Hepatocyte (in vitro differentiated cells): ENCODE data around the gene RABAC1. TPM values are rescaled to one million over a fixed set of nuclear protein-coding genes. Genes with fewer than 3 reads are reported as not detected.

ENCODE experiments used
- DNase-seq: peaks from one replicate; pipeline ENCODE4 v3.0.0-alpha.2; 2016; ENCODE audit warnings: low spot score
- H2AFZ ChIP-seq: fragments of 200-600 bp; sonication (generic); 2 replicates; pipeline ENCODE4 v1.6.0; 2016; ENCODE audit warnings: antibody characterized with exemption, mild to moderate bottlenecking
- H3K27ac ChIP-seq: fragments of 200-600 bp; sonication (generic); 2 replicates; pipeline ENCODE4 v1.5.1; 2016; ENCODE audit warnings: mild to moderate bottlenecking
- H3K27me3 ChIP-seq: fragments of 200-600 bp; sonication (generic); 2 replicates; pipeline ENCODE4 v1.6.1; 2016
- H3K36me3 ChIP-seq: fragments of 200-600 bp; sonication (generic); replicated peaks from 2 replicates; pipeline ENCODE4 v1.5.1; 2016; ENCODE audit warnings: low read depth; ENCODE audit not compliant: insufficient read depth
- H3K4me1 ChIP-seq: fragments of 200-600 bp; sonication (generic); 2 replicates; pipeline ENCODE4 v1.5.1; 2016; ENCODE audit warnings: mild to moderate bottlenecking, moderate library complexity; ENCODE audit not compliant: insufficient read depth
- H3K4me2 ChIP-seq: fragments of 200-600 bp; sonication (generic); 2 replicates; pipeline ENCODE4 v1.6.0; 2016
- H3K4me3 ChIP-seq: fragments of 200-600 bp; sonication (generic); 2 replicates; pipeline ENCODE4 v1.5.1; 2016; ENCODE audit warnings: mild to moderate bottlenecking
- H3K79me2 ChIP-seq: fragments of 200-600 bp; sonication (generic); 2 replicates; pipeline ENCODE4 v1.6.0; 2017; ENCODE audit warnings: mild to moderate bottlenecking
- H3K9me2 ChIP-seq: fragments of 200-600 bp; sonication (generic); replicated peaks from 2 replicates; pipeline ENCODE4 v1.6.0; 2017; ENCODE audit warnings: mild to moderate bottlenecking; ENCODE audit not compliant: insufficient read depth
- H3K9me3 ChIP-seq: fragments of 200-600 bp; sonication (generic); 2 replicates; pipeline ENCODE4 v1.5.1; 2016; ENCODE audit warnings: low read depth, mild to moderate bottlenecking
- H4K20me1 ChIP-seq: fragments of 200-600 bp; sonication (generic); 2 replicates; pipeline ENCODE4 v1.6.0; 2016; ENCODE audit warnings: mild to moderate bottlenecking; ENCODE audit not compliant: insufficient read depth, poor library complexity, severe bottlenecking
- EZH2 ChIP-seq: fragments of 200-600 bp; sonication (generic); IDR thresholded peaks from 2 replicates; pipeline ENCODE4 v1.6.1; 2016; ENCODE audit warnings: antibody characterized with exemption, mild to moderate bottlenecking, borderline replicate concordance
- EZH2phosphoT487 ChIP-seq: fragments of 200-600 bp; sonication (generic); IDR thresholded peaks from one replicate; pipeline ENCODE4 v1.6.1; 2018; ENCODE audit warnings: antibody characterized with exemption, mild to moderate bottlenecking, low read depth, moderate library complexity; ENCODE audit not compliant: unreplicated experiment, severe bottlenecking
- WGBS: methylation state at CpG from one replicate; pipeline ENCODE4 v1.1.6; 2016; ENCODE audit warnings: low lambda C conversion rate; ENCODE audit errors: missing lambda C conversion rate; 5-methylcytosine and 5-hydroxymethylcytosine counted together
- polyA plus RNA-seq: library from polyadenylated mRNA; unstranded; fragments of >200 nt; fragmentation: Nextera tagmentation; extraction: Ambion mirVana; gene quantifications from 2 replicates; pipeline ENCODE4 v1.2.1, GENCODE V29; 2016
- total RNA-seq: library from RNA; depleted of rRNA; stranded (reverse); fragments of >200 nt; gene quantifications from 2 replicates; pipeline ENCODE4 v1.2.3, GENCODE V29; 2014
- TF ChIP-seq, protein P1 (sequence below): fragments of 200-600 bp; sonication (generic); IDR thresholded peaks from 2 replicates; pipeline ENCODE4 v1.5.1; 2016; ENCODE audit warnings: antibody characterized with exemption, mild to moderate bottlenecking; ENCODE audit not compliant: poor library complexity

RABAC1 gene
- total and polyA plus RNA-seq, 2 experiments from 2014 or later: 203 to 395 TPM

DNA sequence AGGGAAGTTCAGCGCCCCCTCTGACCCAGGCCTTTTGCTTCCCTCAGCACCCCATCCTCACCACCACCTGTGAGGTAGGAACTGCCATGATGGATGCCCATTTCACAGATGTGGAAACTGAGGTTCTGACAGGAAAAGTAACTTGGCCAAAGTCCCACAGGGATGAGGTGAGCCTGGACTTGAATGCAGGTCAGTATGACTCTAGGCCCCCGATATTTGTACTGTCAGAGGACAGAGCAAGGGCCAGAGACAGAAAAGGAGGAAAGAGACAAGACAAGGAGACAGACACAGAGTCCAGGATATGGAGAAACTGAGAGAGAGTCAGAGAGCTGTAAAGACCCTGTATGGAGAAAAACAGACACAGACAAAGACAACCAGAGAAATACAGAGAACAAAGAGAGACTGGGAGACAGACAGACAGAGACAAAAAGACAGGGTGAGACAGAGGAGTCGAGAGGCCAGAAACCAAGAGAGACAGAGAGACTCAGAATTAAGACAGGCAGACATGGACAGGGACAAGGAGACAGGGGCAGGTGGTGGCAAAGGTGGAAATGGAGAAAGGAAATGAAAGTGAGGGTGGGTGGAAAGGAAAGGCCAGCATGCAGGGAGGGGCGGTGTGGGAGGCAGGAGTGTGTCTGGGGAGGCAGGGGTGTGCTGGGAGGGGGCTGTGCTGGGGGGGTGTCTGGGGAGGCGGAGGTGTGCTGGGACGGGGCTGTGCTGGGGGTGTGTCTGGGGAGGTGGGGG lies 35.9 kb downstream of the RABAC1 start:
- no peaks in the 10 kb centered on the region for H3K79me2 ChIP-seq
- H2AFZ ChIP-seq: no peak overlapping the region
- H3K36me3 ChIP-seq: no peaks in the 10 kb centered on the region
- no peak for TF ChIP-seq EZH2
- no peak for TF ChIP-seq EZH2phosphoT487
- TF ChIP-seq, protein P1, sequence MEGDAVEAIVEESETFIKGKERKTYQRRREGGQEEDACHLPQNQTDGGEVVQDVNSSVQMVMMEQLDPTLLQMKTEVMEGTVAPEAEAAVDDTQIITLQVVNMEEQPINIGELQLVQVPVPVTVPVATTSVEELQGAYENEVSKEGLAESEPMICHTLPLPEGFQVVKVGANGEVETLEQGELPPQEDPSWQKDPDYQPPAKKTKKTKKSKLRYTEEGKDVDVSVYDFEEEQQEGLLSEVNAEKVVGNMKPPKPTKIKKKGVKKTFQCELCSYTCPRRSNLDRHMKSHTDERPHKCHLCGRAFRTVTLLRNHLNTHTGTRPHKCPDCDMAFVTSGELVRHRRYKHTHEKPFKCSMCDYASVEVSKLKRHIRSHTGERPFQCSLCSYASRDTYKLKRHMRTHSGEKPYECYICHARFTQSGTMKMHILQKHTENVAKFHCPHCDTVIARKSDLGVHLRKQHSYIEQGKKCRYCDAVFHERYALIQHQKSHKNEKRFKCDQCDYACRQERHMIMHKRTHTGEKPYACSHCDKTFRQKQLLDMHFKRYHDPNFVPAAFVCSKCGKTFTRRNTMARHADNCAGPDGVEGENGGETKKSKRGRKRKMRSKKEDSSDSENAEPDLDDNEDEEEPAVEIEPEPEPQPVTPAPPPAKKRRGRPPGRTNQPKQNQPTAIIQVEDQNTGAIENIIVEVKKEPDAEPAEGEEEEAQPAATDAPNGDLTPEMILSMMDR: no peak
- peaks cover 5% of the 10 kb centered on the region for H3K4me1 ChIP-seq
- H3K9me2 ChIP-seq: no peaks in the 10 kb centered on the region
- no peaks in the 10 kb centered on the region for H4K20me1 ChIP-seq
- H3K9me3 ChIP-seq: no peaks in the 10 kb centered on the region
- DNase-seq: no peak
- H3K27me3 ChIP-seq: peaks cover 75% of the 10 kb centered on the region
- H3K4me2 ChIP-seq: no peak overlapping the region
- H3K27ac ChIP-seq: no peak overlapping the region
- no peak overlapping the region for H3K4me3 ChIP-seq
- WGBS: 63% methylated on average over 4 of the region's 6 CpGs

DNA sequence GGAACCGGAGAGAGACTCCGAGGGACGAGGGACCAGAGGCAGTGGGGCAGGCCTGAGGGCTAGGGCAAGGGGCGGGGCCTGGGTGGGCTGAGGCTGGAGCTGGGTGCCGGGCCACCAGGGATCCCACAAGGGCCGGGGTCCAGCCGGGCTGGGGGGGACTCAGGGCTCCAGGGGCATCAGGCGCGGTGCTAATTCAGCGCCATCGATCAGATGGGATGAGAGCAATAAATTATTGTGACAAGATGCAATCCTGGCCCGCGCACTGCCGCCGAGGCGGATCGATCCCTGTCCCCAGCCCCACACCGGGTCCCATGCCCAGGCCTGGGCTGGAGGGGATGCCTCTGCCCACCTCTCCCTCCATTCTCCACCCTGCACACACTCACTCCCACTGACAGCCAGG lies 36.5 kb downstream of the RABAC1 start:
- H3K9me2 ChIP-seq: no peaks in the 10 kb centered on the region
- WGBS: 55% methylated on average over 17 of the region's 18 CpGs
- peaks cover 74% of the 10 kb centered on the region for H3K27me3 ChIP-seq
- no peaks in the 10 kb centered on the region for H3K79me2 ChIP-seq
- no peaks in the 10 kb centered on the region for H3K4me1 ChIP-seq
- H4K20me1 ChIP-seq: no peaks in the 10 kb centered on the region
- H3K4me2 ChIP-seq: no peak overlapping the region
- H3K4me3 ChIP-seq: no peak overlapping the region
- H3K9me3 ChIP-seq: no peaks in the 10 kb centered on the region
- no peak overlapping the region for H2AFZ ChIP-seq
- no peak for TF ChIP-seq EZH2phosphoT487
- TF ChIP-seq, protein P1: no peak
- TF ChIP-seq EZH2: no peak
- no peak overlapping the region for H3K27ac ChIP-seq
- no peaks in the 10 kb centered on the region for H3K36me3 ChIP-seq
- DNase-seq: no peak

DNA sequence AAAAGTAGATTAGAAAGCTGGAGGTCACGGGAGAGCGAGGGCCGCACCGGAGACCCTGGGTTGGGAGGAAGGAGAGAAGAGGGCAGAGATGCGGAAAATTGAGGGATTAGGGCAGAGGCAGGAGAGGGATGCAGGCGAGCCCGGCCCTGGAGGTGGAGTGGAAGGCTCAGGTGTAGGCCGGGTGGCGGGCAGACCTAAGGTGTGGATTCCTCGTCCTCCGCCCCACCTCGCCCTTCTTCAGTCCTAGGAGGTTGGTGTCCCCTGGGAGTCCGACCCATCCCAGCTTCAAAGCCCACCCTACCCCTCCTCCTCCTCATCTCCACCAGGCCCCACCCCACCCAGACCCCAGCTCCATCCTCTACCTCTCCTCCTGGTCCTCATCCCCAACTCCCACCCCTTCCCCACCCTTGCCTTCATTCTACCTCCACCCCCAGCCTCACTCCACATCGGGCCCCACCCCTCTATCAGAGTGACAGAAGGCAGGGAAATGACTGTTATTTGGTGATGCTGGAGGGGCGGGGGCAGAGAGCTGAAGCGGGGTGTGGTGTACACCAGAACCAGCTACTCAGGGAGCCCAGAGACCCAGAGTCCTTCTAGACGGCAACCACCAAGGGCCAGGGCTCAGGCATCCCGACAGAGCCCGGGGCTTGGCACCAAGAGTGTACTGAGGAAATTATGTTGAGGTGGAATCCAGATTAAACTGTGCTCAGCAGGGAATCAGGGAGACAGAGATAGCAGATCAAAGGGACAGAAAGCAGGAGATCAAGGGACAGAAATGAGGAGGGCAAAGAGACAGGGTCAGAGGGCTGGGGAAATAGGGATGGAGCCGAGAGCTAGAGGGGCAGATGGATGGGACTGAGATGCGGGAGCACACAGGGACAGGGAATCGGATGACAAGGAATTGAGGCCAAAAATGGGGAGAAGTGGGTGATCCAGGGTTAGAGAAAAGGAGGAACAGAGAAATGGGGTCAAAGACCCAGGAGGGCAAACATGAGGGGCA lies 37.2 kb downstream of the RABAC1 start:
- Histone ChIP-seq H3K4me2 (no peak overlapping the region), H3K27me3 (peaks cover 74% of the 10 kb centered on the region), H3K4me3 (no peak overlapping the region), H4K20me1 (no peaks in the 10 kb centered on the region), H3K27ac (no peak overlapping the region), H3K9me3 (no peaks in the 10 kb centered on the region), H3K79me2 (no peaks in the 10 kb centered on the region), H3K4me1 (no peaks in the 10 kb centered on the region), H3K9me2 (no peaks in the 10 kb centered on the region), H2AFZ (no peak overlapping the region), H3K36me3 (no peaks in the 10 kb centered on the region)
- WGBS: 32% methylated on average over 16 of the region's 22 CpGs
- TF ChIP-seq EZH2 (no peak), EZH2phosphoT487 (no peak)
- TF ChIP-seq, protein P1: no peak
- DNase-seq: no peak
